CD4-positive, alpha-beta T cell (primary cell): ENCODE results near the gene ALS2CL. TPM values are rescaled to one million over a fixed set of nuclear protein-coding genes. Genes with fewer than 3 reads are reported as not detected.

Source experiments
- ATAC-seq: fragments of 200-7000 bp; cut with Tn5 transposase; one replicate; pipeline ENCODE4 v1.10.0; 2022; ENCODE audit warnings: mild to moderate bottlenecking; ENCODE audit not compliant: poor library complexity
- CTCF ChIA-PET: fragments of 350-600 bp; sonication (Branson Sonifier 250); formaldehyde crosslinking; loops from one replicate; lab custom pipeline; 2021; ENCODE audit warnings: antibody characterized with exemption, inconsistent platforms; lab: Charles Lee
- POLR2A ChIA-PET: fragments of 350-600 bp; sonication (Branson Sonifier 250); formaldehyde crosslinking; loops from one replicate; lab custom pipeline; 2021; ENCODE audit warnings: antibody characterized with exemption, inconsistent platforms; lab: Charles Lee
- DNase-seq, 14 experiments: peaks; one replicate each; pipeline ENCODE4 v3.0.0-alpha.2; 2013 to 2020; ENCODE audit warnings: mixed read lengths in 2 of 14
- H3K27ac ChIP-seq, 2 donors: one replicate each; pipeline versions ENCODE4 v1.5.1 to v1.7.0; 2013; ENCODE audit warnings: low read length in 2 of 2, low read depth in 1 of 2, mild to moderate bottlenecking in 1 of 2
- H3K27me3 ChIP-seq, 2 experiments: 1 replicate in 1 of 2; 2 replicates in 1 of 2; pipeline versions ENCODE4 v1.6.1 to v1.7.0; 2013; ENCODE audit warnings: low read length in 2 of 2, control low read depth in 1 of 2, mild to moderate bottlenecking in 1 of 2, moderate library complexity in 1 of 2; ENCODE audit not compliant: insufficient read depth in 2 of 2, control insufficient read depth in 1 of 2
- H3K36me3 ChIP-seq: one replicate; pipeline ENCODE4 v1.6.1; 2013; ENCODE audit warnings: low read length, control low read depth; ENCODE audit not compliant: insufficient read depth
- H3K4me1 ChIP-seq: one replicate; pipeline ENCODE4 v1.6.1; 2013; ENCODE audit warnings: low read length, control low read depth; ENCODE audit not compliant: insufficient read depth
- H3K4me3 ChIP-seq: one replicate; pipeline ENCODE4 v1.5.1; 2013; ENCODE audit warnings: mild to moderate bottlenecking, low read length, moderate library complexity
- H3K9me3 ChIP-seq, 2 experiments: 1 replicate in 1 of 2; 2 replicates in 1 of 2; pipeline versions ENCODE4 v1.6.1 to v1.7.0; 2013; ENCODE audit warnings: low read length in 2 of 2, mild to moderate bottlenecking in 2 of 2, control low read depth in 1 of 2, moderate library complexity in 1 of 2; ENCODE audit not compliant: control insufficient read depth in 1 of 2, insufficient read depth in 1 of 2
- H3K27ac Mint-ChIP-seq: one replicate; pipeline ENCODE4 v1.8.0; 2020; ENCODE audit warnings: mixed read lengths
- H3K27me3 Mint-ChIP-seq: one replicate; pipeline ENCODE4 v1.8.0; 2021; ENCODE audit warnings: mixed read lengths
- H3K36me3 Mint-ChIP-seq: one replicate; pipeline ENCODE4 v1.8.0; 2021; ENCODE audit warnings: low read depth, mixed read lengths
- H3K4me1 Mint-ChIP-seq: one replicate; pipeline ENCODE4 v1.8.0; 2021; ENCODE audit warnings: low read depth, mixed read lengths
- H3K4me3 Mint-ChIP-seq: one replicate; pipeline ENCODE4 v1.8.0; 2020; ENCODE audit warnings: mild to moderate bottlenecking, mixed read lengths
- H3K9me3 Mint-ChIP-seq: one replicate; pipeline ENCODE4 v1.8.0; 2020; ENCODE audit warnings: mixed read lengths
- intact Hi-C, 2 experiments: fragments of 100-400 bp; cut with DNase I in 1 of 2; cut with micrococcal nuclease in 1 of 2; formaldehyde crosslinking; loops; one replicate each; pipeline versions ENCODE4 v1.15.1 to v1.9.0; 2023 to 2025; cut with DNase I, micrococcal nuclease
- total RNA-seq, 174 experiments: library from RNA in 2 of 174; stranded (reverse) in 2 of 174; gene quantifications; one replicate each; pipeline ENCODE4 v1.2.3 and lab custom pipeline; 2021 to 2026
- TF ChIP-seq, protein P1 (sequence below): fragments of 200-600 bp; IDR thresholded peaks from one replicate; pipeline ENCODE4 v1.8.0; 2022; ENCODE audit warnings: antibody characterized with exemption, mild to moderate bottlenecking

ALS2CL gene
- total RNA-seq, 2 experiments from 2014 or later = 45.8 to 47.6 TPM

DNA sequence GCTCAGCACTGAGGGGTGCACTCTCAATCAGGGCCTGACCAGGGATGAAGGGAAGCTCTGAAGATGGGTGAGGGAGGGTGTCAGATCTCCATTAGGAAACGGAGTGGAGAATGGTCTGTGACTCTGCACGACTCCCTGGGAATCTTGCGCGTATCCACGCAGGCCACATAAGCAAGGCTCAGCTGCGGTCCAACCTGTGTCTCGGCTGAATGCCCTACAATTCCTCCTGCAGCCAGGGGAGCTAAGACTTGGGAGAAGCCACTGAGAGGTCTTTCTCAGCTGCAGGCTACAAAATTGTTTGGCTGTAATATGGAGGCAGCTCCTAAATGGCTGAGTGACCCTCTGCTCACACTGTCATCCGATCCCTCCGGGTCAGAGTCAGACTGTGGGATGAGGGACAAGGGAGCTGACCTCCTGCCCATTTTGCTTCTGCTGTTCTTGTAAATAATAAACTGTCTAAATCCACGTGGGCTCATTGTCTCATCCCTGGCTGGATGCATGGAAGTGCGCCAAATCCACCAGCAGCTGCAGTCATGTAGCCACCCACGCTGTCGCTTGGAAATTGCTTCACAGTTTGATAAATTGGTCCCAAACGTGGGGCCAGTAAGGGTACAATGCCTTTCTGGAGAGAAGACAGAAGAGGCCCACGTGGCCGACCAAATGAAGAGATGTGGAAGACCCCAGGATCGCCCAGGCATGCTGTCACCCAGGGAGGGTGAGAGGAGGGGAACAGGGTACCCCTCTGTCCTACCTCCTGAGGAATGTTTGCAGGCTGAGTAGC lies 30.5 kb downstream of the ALS2CL start:
- H3K4me1 ChIP-seq = no peaks in the 10 kb centered on the region
- H3K4me1 Mint-ChIP-seq = no peaks in the 10 kb centered on the region
- peaks cover 4% of the 10 kb centered on the region for H3K27me3 Mint-ChIP-seq
- no peak overlapping the region for H3K27ac Mint-ChIP-seq
- TF ChIP-seq, protein P1, sequence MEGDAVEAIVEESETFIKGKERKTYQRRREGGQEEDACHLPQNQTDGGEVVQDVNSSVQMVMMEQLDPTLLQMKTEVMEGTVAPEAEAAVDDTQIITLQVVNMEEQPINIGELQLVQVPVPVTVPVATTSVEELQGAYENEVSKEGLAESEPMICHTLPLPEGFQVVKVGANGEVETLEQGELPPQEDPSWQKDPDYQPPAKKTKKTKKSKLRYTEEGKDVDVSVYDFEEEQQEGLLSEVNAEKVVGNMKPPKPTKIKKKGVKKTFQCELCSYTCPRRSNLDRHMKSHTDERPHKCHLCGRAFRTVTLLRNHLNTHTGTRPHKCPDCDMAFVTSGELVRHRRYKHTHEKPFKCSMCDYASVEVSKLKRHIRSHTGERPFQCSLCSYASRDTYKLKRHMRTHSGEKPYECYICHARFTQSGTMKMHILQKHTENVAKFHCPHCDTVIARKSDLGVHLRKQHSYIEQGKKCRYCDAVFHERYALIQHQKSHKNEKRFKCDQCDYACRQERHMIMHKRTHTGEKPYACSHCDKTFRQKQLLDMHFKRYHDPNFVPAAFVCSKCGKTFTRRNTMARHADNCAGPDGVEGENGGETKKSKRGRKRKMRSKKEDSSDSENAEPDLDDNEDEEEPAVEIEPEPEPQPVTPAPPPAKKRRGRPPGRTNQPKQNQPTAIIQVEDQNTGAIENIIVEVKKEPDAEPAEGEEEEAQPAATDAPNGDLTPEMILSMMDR = no peak
- H3K9me3 Mint-ChIP-seq = no peaks in the 10 kb centered on the region
- ChIA-PET POLR2A (no interaction called here), CTCF (interaction anchor here (1.0 kb wide), 1 partner anchor 175 kb away, joined by 3 read pairs; no protein-coding TSS in a partner anchor)
- no peak overlapping the region for H3K4me3 Mint-ChIP-seq
- H3K4me3 ChIP-seq = no peak overlapping the region
- intact Hi-C loops = no loop called here
- no peaks in the 10 kb centered on the region for H3K9me3 ChIP-seq
- no peak for ATAC-seq
- no peaks in the 10 kb centered on the region for H3K36me3 ChIP-seq
- no peaks in the 10 kb centered on the region for H3K27me3 ChIP-seq
- no peak overlapping the region for H3K27ac ChIP-seq
- DNase-seq = no peak
- no peaks in the 10 kb centered on the region for H3K36me3 Mint-ChIP-seq

DNA sequence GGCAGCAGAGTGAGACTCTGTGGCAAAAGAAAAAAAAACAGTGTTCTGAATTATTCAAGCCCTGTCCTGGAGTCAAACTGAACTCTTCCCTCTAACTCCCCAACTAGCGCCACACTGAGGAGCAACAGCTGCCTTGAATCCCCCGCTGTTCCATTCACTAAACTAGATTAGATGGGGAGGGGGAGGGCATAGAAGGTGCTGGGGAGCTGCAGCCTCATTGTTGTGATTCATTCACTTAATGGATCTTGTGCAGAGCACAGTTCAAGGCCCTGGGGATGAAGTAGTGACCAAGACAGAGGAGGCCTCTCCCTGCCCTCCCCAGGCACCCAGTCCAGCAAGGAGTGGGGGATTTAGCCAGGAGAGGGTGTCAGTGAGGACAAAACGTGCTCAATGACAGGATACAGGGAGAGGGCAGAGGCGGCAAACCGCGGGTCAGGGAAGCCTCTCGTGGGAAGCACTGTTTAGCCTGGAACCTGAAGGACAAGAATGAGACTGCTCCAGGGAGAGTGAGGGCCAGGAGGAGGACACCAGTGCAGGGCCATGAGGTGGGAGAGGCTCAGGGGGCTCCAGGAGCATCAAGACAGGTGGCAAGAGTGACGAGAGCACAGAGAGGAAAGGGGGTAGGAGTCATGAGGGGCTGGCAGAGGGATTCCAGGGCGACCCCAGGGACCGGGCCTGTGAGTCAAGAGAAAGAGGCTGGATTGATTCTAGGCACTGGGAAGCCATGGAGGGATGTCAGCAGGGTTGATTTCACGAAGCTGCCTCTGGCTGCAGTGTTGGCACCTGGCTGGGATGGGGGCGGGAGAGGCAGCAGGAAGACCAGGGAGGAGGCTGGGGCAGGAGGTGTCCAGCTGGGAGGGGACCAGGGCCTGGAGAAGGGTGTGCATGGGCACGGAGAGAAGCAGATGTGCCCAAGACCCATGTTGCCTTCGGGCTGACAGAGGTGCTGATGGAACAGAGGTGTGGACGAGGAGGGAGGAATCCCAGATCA lies 31.4 kb downstream of the ALS2CL start:
- H3K27me3 Mint-ChIP-seq = peaks cover 4% of the 10 kb centered on the region
- intact Hi-C loops = no loop called here
- Histone ChIP-seq H3K9me3 (no peaks in the 10 kb centered on the region), H3K4me3 (no peak overlapping the region), H3K27ac (no peak overlapping the region), H3K27me3 (no peaks in the 10 kb centered on the region), H3K4me1 (no peaks in the 10 kb centered on the region), H3K36me3 (no peaks in the 10 kb centered on the region)
- CTCF ChIA-PET = no interaction called here
- TF ChIP-seq, protein P1 = no peak
- DNase-seq (peak in 1 of 14 experiments; percentile 7), ATAC-seq (no peak)
- no peaks in the 10 kb centered on the region for H3K9me3 Mint-ChIP-seq
- no peak overlapping the region for H3K4me3 Mint-ChIP-seq
- no peak overlapping the region for H3K27ac Mint-ChIP-seq
- POLR2A ChIA-PET = no interaction called here
- H3K36me3 Mint-ChIP-seq = no peaks in the 10 kb centered on the region
- no peaks in the 10 kb centered on the region for H3K4me1 Mint-ChIP-seq
